ENCODE results near the gene PABPC1L.

PABPC1L gene

GRCh38 chr20:44959082-44959637 is 49.3 kb downstream of the PABPC1L start:
- TF ChIP-seq MAX (IDR thresholded peaks at IDR 0.05; ENCODE audit: low read depth, low read length) (no peak), POLR2A (IDR thresholded peaks at IDR 0.05; ENCODE audit: extremely low read depth, insufficient read length) (no peak), CTCF (IDR thresholded peaks at IDR 0.05; ENCODE audit: low read depth, low read length) (no peak), MYC (IDR thresholded peaks at IDR 0.05; ENCODE audit: low read depth, low read length) (no peak)
- DNase-seq (ENCODE audit: low read depth), result peak; percentile 56
- H3K4me3 ChIP-seq (ENCODE audit: low read depth, low read length), result peak overlapping the region; percentile 80

- DNase-seq (ENCODE audit: low read depth), result peak; percentile 73
- TF ChIP-seq MAX (IDR thresholded peaks at IDR 0.05; ENCODE audit: low read depth, low read length) (no peak), POLR2A (IDR thresholded peaks at IDR 0.05; ENCODE audit: extremely low read depth, insufficient read length) (no peak), MYC (IDR thresholded peaks at IDR 0.05; ENCODE audit: low read depth, low read length) (no peak), CTCF (IDR thresholded peaks at IDR 0.05; ENCODE audit: low read depth, low read length) (no peak)
- H3K4me3 ChIP-seq (ENCODE audit: low read depth, low read length), result peak overlapping the region; percentile 80
These were observed 49.8 kb downstream of the PABPC1L start for GRCh38 chr20:44959638-44960102.

GRCh38 chr20:44960103-44960852 is 50.4 kb downstream of the PABPC1L start, which contains the start of gene TOMM34:
Gene TOMM34 (minus strand): TSS chr20:44960397. CDS start chr20:44960333, 64 bp downstream.
- H3K4me3 ChIP-seq (ENCODE audit: low read depth, low read length), result peak within 1 kb of the TSS; percentile 80
- TF ChIP-seq CTCF (IDR thresholded peaks at IDR 0.05; ENCODE audit: low read depth, low read length) (no peak), MAX (IDR thresholded peaks at IDR 0.05; ENCODE audit: low read depth, low read length) (peak; percentile 95), MYC (IDR thresholded peaks at IDR 0.05; ENCODE audit: low read depth, low read length) (peak; percentile 98), POLR2A (IDR thresholded peaks at IDR 0.05; ENCODE audit: extremely low read depth, insufficient read length) (peak; percentile 88)
- peak; percentile 97 for DNase-seq (ENCODE audit: low read depth)

- DNase-seq (ENCODE audit: low read depth), result no peak
- H3K4me3 ChIP-seq (ENCODE audit: low read depth, low read length), result no peak overlapping the region
- TF ChIP-seq CTCF (IDR thresholded peaks at IDR 0.05; ENCODE audit: low read depth, low read length) (no peak), POLR2A (IDR thresholded peaks at IDR 0.05; ENCODE audit: extremely low read depth, insufficient read length) (no peak), MAX (IDR thresholded peaks at IDR 0.05; ENCODE audit: low read depth, low read length) (no peak), MYC (IDR thresholded peaks at IDR 0.05; ENCODE audit: low read depth, low read length) (no peak)
These were observed 51.4 kb downstream of the PABPC1L start for GRCh38 chr20:44961011-44961869.

- no peak overlapping the region for H3K4me3 ChIP-seq (ENCODE audit: low read depth, low read length)
- TF ChIP-seq MAX (IDR thresholded peaks at IDR 0.05; ENCODE audit: low read depth, low read length) (no peak), MYC (IDR thresholded peaks at IDR 0.05; ENCODE audit: low read depth, low read length) (no peak), POLR2A (IDR thresholded peaks at IDR 0.05; ENCODE audit: extremely low read depth, insufficient read length) (no peak), CTCF (IDR thresholded peaks at IDR 0.05; ENCODE audit: low read depth, low read length) (no peak)
- DNase-seq (ENCODE audit: low read depth), result no peak
These were observed 52.0 kb downstream of the PABPC1L start for GRCh38 chr20:44961870-44962267.

Data from NB4 (cell line).